ENCODE results near the gene MFSD12.
"Not testable (repeated sequence)": the region's sequence is repeated elsewhere in the genome, so short reads cannot be mapped to it uniquely, and the experiment has no call there.

The MFSD12 gene

GRCh38 chr19:3536429-3537100, 20.8 kb downstream of the MFSD12 start:
- no peak for DNase-seq

- DNase-seq: no peak
Measured at GRCh38 chr19:3535981-3536380, 21.4 kb downstream of the MFSD12 start.

DNA sequence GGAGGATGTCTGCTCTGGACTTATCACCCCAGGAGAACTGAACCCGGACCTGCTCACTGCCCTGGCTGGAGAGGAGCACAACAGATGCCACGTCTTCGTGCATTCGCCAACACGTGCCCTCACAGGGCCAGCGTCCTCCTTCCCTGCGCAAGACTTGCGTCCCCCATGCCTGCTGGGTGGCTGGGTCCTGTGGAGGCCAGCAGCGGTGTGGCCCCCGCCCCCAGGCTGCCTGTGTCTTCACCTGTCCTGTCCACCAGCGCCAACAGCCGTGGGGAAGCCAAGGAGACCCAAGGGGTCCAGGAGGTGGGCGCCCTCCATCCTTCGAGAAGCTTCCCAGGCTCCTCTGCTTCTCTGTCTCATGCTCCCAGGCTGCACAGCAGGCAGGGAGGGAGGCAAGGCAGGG, 21.8 kb downstream of the MFSD12 start:
- DNase-seq: no peak

GRCh38 chr19:3535235-3535535, 22.2 kb downstream of the MFSD12 start:
- DNase-seq: no peak

GRCh38 chr19:3534375-3535234, 22.8 kb downstream of the MFSD12 start:
- no peak for DNase-seq

- no peak for DNase-seq
Measured at GRCh38 chr19:3533563-3534216, 23.7 kb downstream of the MFSD12 start.

- no peak for DNase-seq
Measured at GRCh38 chr19:3533033-3533432, 24.4 kb downstream of the MFSD12 start.

GRCh38 chr19:3532154-3532786, 25.1 kb downstream of the MFSD12 start:
- DNase-seq: no peak

DNA sequence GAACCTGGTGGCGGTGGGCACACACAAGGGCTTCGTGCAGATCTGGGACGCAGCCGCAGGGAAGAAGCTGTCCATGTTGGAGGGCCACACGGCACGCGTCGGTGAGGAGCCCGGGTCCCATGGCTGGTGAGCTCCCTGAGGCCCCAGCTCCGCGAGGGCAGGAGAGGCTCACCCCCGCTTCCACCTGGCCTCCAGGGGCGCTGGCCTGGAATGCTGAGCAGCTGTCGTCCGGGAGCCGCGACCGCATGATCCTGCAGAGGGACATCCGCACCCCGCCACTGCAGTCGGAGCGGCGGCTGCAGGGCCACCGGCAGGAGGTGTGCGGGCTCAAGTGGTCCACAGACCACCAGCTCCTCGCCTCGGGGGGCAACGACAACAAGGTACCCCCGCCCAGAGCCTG, 25.7 kb downstream of the MFSD12 start:
- no peak for DNase-seq

- no peak for DNase-seq
Measured at GRCh38 chr19:3530389-3530788, 27.0 kb downstream of the MFSD12 start.

DNA sequence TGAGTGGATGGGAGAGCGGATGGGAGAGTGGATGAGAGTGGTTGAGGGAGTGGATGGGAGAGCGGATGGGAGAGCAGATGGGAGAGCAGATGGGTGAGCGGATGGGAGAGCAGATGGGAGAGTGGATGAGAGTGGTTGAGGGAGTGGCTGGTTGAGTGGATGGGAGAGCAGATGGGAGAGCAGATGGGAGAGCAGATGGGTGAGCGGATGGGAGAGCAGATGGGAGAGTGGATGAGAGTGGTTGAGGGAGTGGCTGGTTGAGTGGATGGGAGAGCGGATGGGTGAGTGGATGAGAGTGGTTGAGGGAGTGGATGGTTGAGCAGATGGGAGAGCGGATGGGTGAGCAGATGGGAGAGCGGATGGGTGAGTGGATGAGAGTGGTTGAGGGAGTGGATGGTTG, 28.1 kb downstream of the MFSD12 start:
- DNase-seq: not testable (repeated sequence)

- no peak for DNase-seq
Measured at GRCh38 chr19:3528539-3529211, 28.7 kb downstream of the MFSD12 start.

- no peak for DNase-seq
Measured at GRCh38 chr19:3528080-3528479, 29.3 kb downstream of the MFSD12 start.

DNA sequence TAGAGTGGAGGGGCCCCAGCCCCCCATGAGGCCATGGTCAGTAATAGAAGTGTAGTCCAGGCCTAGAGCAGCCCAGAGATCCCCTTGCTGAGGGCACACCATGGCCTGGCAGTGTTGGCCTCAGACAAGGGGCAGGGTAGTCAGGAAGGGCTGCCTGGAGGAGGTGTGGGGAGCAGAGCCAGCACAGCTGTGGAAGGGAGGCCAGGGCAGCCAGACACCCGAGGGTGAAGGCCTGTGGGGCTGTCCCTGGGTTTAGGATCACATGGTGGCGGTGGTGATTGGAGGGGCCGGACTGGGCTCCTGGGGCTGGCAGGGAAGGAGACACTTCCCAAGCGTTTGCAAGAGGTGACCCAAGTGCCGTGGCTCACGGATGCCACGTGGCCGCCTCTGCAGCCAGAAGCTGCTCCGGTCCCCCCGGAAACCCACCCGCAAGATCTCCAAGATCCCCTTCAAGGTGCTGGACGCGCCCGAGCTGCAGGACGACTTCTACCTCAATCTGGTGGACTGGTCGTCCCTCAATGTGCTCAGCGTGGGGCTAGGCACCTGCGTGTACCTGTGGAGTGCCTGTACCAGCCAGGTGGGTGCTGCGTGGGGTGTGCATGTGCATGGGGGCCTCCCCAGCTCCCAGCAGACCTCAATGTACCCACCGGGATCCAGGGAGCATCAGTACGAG, 30.0 kb downstream of the MFSD12 start:
- DNase-seq: no peak

DNA sequence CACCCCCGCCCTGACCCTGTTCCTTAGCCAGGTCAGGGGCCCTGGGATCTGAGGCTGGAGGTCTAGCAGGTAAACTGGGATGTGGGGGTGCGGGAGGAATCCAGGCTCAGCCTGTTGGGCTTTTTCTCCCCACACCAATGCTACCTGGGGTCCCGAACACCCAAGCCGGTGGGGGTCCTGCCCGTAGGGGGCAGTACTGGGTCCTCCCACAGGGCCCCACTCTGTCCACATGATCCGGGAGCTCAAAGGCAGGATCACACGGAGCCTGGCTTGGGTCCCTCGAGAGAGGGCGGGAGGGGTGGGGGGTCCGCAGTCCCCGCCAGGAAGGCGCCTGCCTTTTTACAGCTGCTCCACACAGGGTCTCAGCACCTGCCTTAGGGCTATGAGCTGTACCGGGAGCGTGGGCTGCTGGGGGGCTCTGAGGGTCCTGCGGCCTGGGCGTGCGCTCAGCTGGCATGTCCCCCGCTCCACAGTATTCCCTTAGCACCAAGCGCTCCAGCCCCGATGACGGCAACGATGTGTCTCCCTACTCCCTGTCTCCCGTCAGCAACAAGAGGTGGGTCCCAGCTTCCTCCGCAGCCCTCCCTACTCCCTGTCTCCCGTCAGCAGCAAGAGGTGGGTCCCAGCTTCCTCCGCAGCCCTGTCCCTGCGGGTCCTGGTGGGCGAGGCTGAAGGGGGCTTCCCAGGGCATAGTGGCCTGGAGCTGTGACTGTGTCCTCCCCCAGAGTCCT, 30.7 kb downstream of the MFSD12 start:
- DNase-seq: no peak

GRCh38 chr19:3524904-3525451, 32.4 kb downstream of the MFSD12 start:
- DNase-seq: no peak

DNA sequence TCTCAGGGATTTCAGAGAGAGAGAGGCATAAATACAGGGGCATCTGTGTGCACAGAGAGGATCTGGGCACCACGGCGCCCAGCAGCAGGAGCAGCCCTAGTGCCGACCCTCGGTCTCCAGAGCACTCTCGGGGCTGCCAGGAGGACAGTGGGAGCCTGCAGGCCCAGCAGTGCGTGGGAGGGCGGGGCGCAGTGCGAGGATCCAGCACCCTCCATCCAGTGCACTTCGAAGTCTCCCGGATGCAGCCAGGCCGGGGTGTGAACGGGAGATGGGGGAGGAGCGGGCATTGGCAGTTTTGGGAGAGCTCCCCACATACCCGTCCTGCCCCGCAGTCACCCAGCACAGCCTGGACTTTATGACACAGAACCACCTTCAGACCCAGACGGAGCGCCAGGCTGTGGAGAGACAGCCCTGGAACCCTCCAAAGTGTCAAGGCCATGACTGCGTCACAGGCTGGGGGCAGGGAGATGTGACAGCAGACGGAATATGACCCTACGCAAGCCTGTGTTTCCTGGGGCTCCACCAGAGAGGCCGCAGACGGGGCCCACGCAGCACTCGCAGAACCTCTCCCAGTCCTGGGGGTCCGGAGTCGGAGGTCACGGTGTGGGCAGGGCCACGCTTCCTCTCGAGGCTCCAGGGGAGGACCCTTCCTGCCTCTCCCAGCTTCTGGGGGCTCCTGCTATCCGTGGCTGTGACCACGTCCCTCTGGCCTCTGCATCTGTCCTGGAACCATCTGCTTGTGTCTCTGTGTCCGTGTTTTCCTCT, 33.1 kb downstream of the MFSD12 start:
- no peak for DNase-seq

GRCh38 chr19:3523361-3524077, 33.9 kb downstream of the MFSD12 start:
- DNase-seq: no peak

DNA sequence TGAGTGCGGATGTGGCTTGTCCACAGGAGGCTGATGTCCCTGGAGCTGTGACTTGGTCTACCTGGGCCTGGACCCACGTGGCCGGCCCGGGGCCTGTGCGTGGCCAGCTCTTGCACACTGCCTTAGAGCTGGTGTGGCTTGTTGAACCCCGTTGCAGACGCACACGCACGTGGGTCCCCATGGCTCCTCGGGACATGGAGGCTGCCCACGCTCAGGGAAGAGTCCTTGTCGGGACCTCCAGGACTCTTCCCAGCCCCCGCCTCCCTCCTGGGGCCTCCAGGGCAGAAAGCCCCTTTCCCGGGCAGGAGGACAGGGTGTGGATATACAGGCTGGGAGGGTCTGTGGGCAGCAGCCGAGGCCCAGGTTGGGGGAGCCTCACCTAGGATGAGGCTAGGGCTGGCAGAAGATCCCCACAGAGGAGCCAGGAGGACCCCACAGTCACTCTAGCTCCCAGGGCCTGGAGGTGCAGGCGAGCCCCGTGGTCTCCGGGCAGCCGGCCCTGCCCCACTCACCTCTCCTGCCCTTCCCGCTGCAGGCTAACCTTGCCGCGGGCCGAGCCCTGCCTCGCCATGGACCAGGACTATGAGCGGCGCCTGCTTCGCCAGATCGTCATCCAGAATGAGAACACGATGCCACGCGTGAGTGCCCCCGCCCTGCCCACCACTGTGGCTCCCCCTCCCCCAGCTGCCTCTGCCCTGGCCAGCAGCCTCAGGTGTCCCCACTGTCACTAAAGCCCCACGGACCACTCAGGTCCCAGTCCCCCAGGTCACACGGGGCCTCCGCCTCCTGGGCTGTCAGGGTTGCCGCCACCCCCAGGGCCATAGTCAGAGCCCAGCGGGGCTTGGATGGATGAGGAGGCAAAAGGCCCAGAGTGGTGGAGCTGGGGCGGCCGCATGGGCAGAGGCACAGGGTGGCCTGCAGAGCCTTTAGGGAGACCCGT, 34.7 kb downstream of the MFSD12 start:
- no peak for DNase-seq

All from T1000 (cell line).